GM12801 (cell line): ENCODE data around the gene F12.

ENCODE experiments used
- CTCF ChIP-seq: IDR thresholded peaks from one replicate; pipeline ENCODE4 v1.5.1; 2011; ENCODE audit warnings: control low read depth; ENCODE audit not compliant: insufficient read length; ENCODE audit errors: extremely low read depth

Gene F12

GRCh38 chr5:177362292-177362609 lies 47.1 kb downstream of the F12 start:
- no peak for TF ChIP-seq CTCF

DNA sequence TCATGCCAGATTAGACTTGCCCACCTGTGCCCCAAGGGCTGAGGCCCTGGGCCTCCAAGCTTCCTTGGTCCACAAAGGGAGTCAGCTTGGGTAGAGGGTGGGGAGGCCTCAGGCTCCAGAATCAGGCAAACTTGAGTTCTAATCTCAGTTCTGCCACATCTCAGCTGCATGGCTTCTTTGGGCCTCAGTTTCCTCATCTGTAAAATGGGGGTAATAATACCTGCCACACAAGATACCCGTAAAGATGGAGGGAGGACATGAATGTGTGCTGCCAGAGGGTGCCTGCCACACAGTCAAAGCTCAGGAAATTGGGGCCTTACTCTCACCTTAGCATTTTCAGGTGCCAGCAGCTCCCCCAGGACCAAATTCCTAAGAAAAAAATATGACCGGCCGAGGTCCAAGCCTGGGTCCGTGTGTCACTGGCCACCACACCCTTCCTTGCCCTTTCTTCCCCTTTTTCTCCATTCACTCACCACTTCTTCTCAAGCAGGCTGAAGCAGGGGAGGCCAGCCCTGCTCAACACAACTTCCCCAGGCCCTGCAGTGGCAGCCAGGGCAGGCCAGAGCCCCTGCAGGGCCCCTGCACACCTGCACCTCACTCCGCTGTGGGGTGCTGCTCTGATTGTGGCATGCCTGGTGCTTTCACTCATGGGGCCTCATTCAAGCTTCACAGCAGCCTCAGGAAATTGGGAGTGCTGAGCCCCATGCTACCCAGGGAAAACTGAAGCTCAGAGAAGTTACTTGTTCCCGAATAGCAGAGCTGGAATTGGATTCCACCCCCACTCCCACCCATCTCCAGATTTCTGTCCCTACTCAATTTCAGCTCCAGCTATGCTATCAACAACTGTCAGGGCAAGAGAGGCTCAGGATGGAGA lies 47.7 kb downstream of the F12 start:
- TF ChIP-seq CTCF: no peak

DNA sequence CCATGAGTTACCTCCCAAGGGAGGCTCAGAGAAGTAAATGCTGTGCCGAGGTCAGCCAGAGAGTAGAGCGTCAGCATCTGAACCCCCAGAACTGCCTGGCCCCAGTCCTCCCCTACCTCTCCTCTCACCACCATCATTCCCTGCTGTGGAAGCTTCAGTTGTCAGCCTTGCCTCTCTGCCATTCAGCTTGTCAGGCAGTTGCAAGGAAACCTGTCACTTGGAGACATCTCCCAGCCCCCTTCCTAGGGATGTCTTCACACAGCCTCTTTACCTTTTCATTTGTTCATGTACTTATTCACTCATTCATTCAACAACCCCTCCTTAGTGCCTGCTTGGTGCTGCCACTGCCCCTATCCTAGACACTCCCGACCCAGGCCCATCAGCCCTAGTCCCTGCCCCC lies 49.5 kb downstream of the F12 start:
- TF ChIP-seq CTCF: no peak

DNA sequence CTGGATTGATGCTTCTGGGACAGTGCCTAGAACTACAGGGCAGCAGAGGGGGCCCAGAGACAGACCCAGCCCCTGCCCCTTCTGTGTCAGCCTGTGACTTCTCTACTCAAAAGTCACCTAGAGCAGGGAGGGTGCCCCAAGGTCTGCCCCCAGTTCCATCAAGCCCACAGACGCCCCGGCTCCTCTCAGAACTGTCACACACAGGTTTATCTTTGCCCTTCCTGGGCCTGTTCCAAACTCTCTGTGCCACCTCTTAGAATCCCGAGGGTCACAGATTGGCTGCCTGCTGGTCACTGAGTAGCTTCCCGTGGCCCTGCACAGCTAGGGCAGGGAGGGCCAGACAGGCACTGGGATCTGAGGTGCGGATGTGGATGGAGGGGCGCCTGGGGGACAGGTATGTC lies 49.9 kb downstream of the F12 start:
- TF ChIP-seq CTCF: no peak

DNA sequence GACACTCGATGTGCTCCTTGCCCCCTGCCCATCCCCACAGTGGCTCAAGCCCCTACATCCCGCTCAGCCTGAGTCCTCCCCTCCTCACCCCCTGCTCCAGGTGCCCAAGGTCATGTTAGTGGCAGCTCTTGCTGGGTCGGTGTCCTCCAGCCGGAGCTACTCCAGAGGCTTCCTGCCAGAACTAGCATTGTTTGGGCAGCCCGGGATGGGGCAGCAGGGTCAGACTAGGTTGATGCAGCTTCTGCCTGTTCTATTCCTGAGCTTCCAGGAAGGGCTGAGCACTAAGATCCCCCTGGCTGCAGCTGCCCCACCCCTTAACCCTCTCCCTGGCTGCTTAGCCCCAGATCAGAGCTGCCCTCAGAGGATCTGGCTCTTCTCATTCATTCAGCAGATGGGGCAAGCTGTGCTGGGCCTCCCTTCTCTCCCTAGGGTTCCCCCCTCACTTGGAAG lies 51.0 kb downstream of the F12 start:
- no peak for TF ChIP-seq CTCF

DNA sequence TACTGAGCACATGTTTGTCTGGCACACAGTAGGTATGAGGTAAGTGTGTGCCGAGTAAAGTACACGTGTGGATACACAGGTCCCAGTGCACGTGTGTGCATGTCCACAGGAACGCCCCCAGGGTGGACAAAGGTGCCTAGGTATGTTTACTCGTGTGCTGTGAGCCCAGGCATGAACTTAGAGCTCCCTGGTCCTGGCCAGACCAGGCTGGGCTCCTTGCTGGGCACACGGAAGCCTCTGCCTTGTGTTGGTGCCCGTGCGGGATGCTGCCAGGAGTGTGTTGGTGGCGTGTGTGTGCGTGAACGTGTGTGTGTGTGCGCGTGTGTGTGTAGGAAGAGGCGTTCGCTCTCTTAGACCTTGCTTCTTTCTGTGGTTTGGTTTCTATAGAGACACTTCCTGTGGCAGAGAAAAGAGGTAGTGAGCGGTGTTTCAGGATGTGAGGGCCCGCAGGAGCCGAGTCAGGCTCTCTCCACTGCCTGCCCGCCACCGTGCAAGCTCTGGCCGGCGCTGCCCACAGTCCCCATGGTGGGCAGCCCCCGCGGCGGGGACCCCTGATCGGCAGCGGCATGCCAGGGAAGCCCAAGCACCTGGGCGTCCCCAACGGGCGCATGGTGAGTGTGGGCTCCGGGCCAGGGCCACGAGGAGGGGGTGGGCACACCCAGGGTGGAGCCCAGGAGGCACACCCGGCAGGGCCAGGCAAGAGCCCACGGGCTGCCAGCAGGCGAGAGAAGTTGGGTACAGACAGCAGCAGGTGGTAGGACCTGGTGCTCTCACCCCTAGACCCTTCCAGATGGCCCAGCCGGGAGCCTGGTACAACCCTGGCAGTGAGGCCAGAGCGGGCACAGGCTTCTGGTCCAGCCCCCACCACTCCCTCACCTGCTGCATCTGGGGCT lies 51.7 kb downstream of the F12 start, which contains the start of gene RGS14:
TSS of gene RGS14 (plus strand) at position 466 of the 893 bp plus-strand sequence. CDS start at position 567, 101 bp downstream.
- no peak for TF ChIP-seq CTCF

DNA sequence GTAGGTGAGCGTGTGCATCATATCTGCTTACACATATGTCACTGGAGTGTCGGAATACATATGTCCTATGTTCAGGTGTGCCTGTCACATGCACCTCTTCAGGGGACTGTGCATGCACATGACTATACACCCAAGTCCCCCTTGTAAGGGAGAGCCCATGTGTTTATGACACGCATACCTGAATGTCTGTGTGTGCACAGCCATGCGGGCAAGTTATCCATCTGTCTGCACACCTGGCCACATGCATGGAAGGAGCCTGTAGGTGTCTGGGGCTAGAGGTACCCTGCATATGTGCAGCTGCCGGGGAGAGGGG lies 52.3 kb downstream of the F12 start:
- no peak for TF ChIP-seq CTCF
